HG03469 (cell line): ENCODE measurements around the gene SMYD2.

Source experiments
- ATAC-seq: cut with Tn5 transposase; IDR thresholded peaks from one replicate; pipeline ENCODE4 v1.9.1; 2021; ENCODE audit warnings: mild to moderate bottlenecking, moderate library complexity, moderate number of reproducible peaks; ENCODE audit not compliant: unreplicated experiment

The SMYD2 gene

GRCh38 chr1:214354440-214355148, 73.6 kb downstream of the SMYD2 start:
- ATAC-seq: no peak

- no peak for ATAC-seq
Observed at GRCh38 chr1:214360116-214360515, 79.2 kb downstream of the SMYD2 start.

GRCh38 chr1:214360525-214361164, 79.7 kb downstream of the SMYD2 start:
- ATAC-seq: no peak

- ATAC-seq: no peak
Observed at GRCh38 chr1:214361636-214362035, 80.7 kb downstream of the SMYD2 start.

GRCh38 chr1:214362188-214362882, 81.4 kb downstream of the SMYD2 start:
- no peak for ATAC-seq

DNA sequence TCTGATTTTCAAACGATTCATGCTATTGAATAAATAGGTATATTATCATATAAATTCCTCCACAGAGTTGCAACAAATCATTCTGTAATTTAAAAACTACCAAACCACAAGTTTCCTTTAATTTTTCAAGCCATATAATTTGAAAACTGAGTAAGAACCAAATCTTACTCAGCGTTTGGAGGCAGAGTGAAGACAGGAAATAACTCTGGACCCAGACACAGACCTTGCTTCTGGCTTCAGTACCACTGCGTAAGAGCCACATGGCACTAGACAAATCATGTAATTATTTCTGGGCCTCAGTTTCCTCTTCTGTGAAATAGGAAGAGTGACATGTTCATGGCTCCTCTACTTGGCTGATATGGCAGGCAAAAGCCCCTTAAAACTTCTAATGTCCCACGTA, 82.4 kb downstream of the SMYD2 start:
- no peak for ATAC-seq

DNA sequence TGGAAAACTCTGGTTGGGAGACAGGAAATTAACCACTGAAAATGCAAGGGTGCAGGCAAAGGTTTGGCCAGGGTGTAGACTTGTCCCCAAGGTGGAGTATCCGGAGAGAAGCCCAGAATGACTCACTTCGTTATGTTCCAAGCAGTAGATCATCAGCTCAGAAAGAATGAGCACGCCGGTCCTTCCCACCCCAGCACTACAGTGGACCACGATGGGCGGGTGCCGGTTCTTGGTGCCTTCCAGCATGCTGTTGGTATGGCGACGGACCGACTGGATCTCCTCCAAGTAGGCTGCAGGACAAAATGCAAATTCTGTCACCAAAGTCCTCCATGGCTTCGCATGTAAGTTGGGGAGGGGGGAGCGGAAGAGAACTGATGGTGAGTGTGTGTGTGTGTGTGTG, 83.4 kb downstream of the SMYD2 start:
- no peak for ATAC-seq

DNA sequence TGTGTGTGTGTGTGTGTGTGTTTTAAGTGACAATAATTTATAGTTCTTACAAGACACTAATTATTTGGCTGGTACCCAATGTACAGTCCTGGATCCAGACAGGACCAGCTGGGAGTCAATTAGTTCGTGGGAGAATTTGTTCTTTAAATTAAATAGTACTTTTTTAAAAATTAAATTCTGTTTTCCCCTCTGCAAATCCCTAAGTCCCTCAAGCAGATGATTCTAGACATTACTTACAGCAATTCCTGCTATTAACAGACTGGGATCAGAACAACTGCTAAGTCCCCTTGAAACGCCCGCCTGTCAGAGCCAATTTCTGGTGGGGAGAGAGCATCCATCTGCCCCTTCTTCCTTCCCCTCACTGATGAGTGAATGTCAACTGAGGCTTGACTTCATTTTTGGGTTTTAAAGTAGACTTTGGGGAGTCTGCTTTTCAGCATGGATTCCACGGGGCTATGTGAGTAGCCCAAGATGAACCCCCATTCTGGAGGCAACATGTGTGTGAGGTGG, 83.9 kb downstream of the SMYD2 start:
- no peak for ATAC-seq

DNA sequence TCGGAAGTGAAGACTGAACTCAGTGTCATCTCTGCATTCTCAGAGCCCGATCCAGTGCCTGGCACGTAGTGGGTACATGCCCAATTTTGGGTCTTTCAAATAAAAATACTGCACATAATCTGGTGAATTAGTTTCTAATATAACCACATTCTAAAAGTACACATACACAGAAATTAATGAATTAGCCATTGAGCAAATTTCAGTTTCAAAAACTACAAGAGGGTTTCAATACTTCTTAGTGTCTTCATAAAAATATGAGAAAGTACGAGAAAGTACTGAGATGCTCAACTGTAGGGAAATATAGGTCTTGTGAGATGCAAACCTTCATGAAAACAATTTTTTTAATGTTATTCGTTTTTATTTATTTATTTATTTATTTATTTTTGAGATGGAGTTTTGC, 86.9 kb downstream of the SMYD2 start:
- ATAC-seq: no peak

- ATAC-seq: no peak
Observed at GRCh38 chr1:214369364-214369763, 88.4 kb downstream of the SMYD2 start.

- no peak for ATAC-seq
Observed at GRCh38 chr1:214370615-214371014, 89.7 kb downstream of the SMYD2 start.

DNA sequence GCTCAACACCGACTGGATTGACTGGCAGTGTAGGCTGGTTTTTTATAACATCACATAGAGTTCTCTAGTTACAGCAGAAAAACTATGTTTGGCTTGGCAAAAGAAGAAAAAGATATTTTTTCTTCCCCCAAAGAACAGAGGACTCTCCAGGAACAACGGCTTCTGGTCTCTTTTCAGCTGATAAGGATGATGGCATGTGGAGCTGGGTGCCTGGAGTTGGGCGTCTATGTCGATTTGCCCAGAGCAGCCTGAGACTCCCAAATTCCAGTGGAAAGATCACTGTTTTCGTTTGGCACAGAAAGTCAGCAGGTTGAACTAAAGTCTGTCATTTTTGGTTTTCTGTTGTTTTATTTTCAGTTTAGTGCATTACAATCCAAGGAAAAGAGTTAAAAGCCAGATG, 91.1 kb downstream of the SMYD2 start:
- ATAC-seq: no peak

- ATAC-seq: no peak
Observed at GRCh38 chr1:214377485-214377884, 96.5 kb downstream of the SMYD2 start.

GRCh38 chr1:214377886-214378285, 96.9 kb downstream of the SMYD2 start:
- ATAC-seq: no peak

DNA sequence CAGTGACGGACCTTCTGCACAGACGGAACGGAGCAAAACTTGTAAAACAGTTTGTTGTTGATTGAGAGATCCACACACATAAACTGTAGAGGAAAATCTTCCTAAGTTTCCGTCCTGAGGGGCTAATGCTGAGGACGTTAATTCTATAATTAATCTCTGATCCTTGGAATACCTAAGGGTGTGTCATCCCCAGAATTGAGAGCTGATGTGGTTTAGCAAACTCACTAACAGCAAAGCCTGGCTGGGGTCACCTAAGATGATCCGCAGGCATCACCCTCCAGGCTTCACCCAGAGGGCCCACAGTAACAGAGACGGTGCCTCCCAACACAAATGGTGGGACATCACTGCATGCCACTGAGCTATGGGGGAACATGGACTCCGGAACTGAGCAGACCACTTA, 97.5 kb downstream of the SMYD2 start:
- no peak for ATAC-seq

DNA sequence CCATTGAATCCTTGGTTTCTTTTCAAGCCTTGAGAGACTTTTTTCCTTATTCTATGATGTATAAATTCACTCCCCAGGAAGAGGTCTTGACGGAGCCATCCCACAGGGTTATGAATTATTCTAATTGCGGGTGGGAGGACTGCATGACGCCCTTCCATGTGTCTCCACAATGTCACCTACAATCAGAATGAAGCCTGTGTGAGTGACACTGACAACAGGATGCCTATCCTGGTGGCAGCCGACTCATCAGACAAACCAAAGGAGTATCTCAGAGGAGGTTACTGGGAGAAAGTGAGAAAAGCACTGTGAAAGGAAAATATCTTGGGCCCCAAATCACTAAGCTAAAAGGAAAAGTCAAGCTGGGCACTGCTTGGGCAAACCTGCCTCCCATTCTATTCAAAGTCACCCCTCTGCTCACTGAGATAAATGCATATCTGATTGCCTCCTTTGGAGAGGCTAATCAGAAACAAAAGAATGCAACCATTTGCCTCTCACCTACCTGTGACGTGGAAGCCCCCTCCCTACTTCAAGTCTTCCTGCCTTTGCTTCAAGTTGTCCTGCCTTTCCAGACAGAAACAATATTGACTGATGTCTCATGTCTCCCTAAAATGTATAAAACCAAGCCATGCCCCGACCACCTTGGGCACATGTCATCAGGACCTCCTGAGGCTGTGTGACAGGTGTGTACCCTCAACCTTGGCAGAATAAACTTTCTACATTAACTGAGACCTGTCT, 98.4 kb downstream of the SMYD2 start:
- ATAC-seq: no peak

DNA sequence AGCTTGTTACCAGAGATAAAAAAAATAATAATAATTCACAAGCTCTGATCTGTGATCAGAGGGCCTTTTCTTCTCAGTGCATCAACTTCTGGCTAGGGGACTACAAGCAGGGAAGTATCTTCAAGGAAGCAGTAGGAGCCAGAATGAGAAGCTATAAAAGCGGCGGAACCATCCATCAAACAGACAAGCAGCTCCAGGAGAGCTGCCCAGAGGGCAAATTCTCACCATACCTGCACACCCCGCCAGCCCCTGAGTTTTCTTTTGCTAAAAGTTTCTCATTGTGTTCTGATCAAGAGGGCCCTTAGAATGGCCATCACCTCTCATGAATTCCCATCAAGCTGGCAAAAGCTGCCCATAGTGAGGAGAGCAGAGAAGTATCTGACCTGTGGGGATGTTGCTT, 99.4 kb downstream of the SMYD2 start:
- ATAC-seq: no peak

- no peak for ATAC-seq
Observed at GRCh38 chr1:214380986-214381695, 100.2 kb downstream of the SMYD2 start.

GRCh38 chr1:214383381-214384372, 102.7 kb downstream of the SMYD2 start:
- ATAC-seq: no peak
